OCI-LY1 (cell line): ENCODE results near the gene NUDT4.

Experiments used
- H2AFZ ChIP-seq: fragments of 200-600 bp; sonication (generic), shearing (Covaris generic); 2 replicates; pipeline ENCODE4 v1.6.0; 2014; ENCODE audit warnings: antibody characterized with exemption, mild to moderate bottlenecking, low read length
- H3F3A ChIP-seq: fragments of 200-600 bp; sonication (generic), shearing (Covaris generic); 2 replicates; pipeline ENCODE4 v1.6.0; 2014; ENCODE audit warnings: mild to moderate bottlenecking, antibody characterized with exemption, low read length, moderate library complexity; ENCODE audit not compliant: insufficient read depth
- H3K27ac ChIP-seq: fragments of 200-600 bp; sonication (generic); 2 replicates; pipeline ENCODE4 v1.5.1; 2014; ENCODE audit warnings: low read length, mixed run types, mild to moderate bottlenecking, low read depth; ENCODE audit not compliant: poor library complexity, severe bottlenecking
- H3K27me3 ChIP-seq: fragments of 200-600 bp; sonication (generic); 2 replicates; pipeline ENCODE4 v1.6.0; 2014; ENCODE audit warnings: antibody characterized with exemption, mild to moderate bottlenecking, low read length, moderate library complexity; ENCODE audit not compliant: insufficient read depth
- H3K36me3 ChIP-seq: fragments of 200-600 bp; sonication (generic); 2 replicates; pipeline ENCODE4 v1.6.1; 2014; ENCODE audit warnings: mild to moderate bottlenecking, antibody characterized with exemption, low read length, moderate library complexity, mixed read lengths; ENCODE audit not compliant: insufficient read depth
- H3K4me1 ChIP-seq: fragments of 200-600 bp; sonication (generic); 2 replicates; pipeline ENCODE4 v1.5.1; 2014; ENCODE audit warnings: mild to moderate bottlenecking, low read length, moderate library complexity; ENCODE audit not compliant: insufficient read depth, severe bottlenecking
- H3K4me2 ChIP-seq: fragments of 200-600 bp; sonication (generic), shearing (Covaris generic); 2 replicates; pipeline ENCODE4 v1.6.1; 2014; ENCODE audit warnings: low read length
- H3K4me3 ChIP-seq: fragments of 200-600 bp; sonication (generic); 2 replicates; pipeline ENCODE4 v1.5.1; 2014; ENCODE audit warnings: low read length, low read depth, mild to moderate bottlenecking, mixed read lengths; ENCODE audit not compliant: poor library complexity, severe bottlenecking
- H3K79me2 ChIP-seq: fragments of 200-600 bp; shearing (Covaris generic); 2 replicates; pipeline ENCODE4 v1.6.1; 2016; ENCODE audit warnings: mixed run types, low read length, mixed read lengths; ENCODE audit not compliant: insufficient read depth
- H3K9ac ChIP-seq: fragments of 200-600 bp; sonication (generic), shearing (Covaris generic); 2 replicates; pipeline ENCODE4 v1.6.1; 2014; ENCODE audit warnings: mild to moderate bottlenecking, low read length, mixed read lengths
- H3K9me2 ChIP-seq: fragments of 200-600 bp; sonication (generic), shearing (Covaris generic); 2 replicates; pipeline ENCODE4 v1.6.1; 2014; ENCODE audit warnings: low read depth, mild to moderate bottlenecking, low read length, mixed read lengths
- H3K9me3 ChIP-seq: fragments of 200-600 bp; shearing (Covaris generic); 2 replicates; pipeline ENCODE4 v1.6.1; 2014; ENCODE audit warnings: low read length, mixed read lengths
- H4K20me1 ChIP-seq: fragments of 200-600 bp; sonication (generic), shearing (Covaris generic); 2 replicates; pipeline ENCODE4 v1.6.0; 2016; ENCODE audit warnings: mild to moderate bottlenecking, low read length; ENCODE audit not compliant: insufficient read depth
- EZH2 ChIP-seq: fragments of 200-600 bp; sonication (generic), shearing (Covaris generic); IDR thresholded peaks from 2 replicates; pipeline ENCODE4 v1.8.0; 2017; ENCODE audit warnings: borderline replicate concordance, mixed run types, mild to moderate bottlenecking, antibody characterized with exemption, low read length, moderate library complexity, mixed read lengths
- TF ChIP-seq, protein P1 (sequence below): fragments of 200-600 bp; sonication (generic), shearing (Covaris generic); IDR thresholded peaks from 2 replicates; pipeline ENCODE4 v1.5.1; 2017; ENCODE audit warnings: mild to moderate bottlenecking, antibody characterized with exemption, low read length, moderate library complexity, mixed read lengths

The NUDT4 gene

DNA sequence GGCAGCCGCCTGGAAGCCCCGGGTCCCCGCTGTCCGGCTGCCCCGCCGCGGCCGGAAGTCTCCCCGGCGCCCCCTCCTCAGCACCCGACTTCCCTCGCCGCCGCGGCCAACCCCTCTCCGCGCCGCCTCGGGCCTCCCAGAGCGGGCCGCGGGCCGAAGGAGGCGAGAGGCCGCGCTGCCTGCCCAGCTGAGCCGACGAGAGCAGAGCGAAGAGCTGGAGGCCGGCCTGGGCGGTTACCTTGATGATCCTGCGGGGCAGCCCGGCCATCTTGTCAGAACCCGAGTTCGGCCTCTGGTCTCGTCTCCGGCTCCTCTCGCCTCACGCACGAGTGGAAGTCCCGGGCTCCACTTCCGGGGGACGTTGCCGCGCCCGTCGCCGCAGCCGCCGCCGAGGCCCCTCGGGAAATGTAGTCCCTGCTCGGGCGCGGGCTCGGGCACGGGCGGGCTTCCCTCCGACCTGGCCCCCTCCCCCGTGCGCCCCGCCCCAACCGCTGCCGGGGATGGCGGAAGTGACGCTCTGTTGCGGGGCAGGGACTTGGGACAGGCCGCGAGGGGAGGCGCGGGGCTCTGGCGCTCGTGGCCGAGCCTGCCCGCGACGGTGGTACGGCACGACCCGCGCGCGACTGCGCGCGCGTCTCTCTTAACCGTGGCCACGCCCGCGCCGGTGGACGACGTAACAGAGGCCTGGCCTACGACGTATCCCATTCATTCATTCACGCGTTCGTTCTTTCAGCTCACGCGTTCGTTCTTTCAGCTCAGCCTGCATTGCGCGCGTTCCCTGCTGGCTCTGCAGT lies 64.1 kb downstream of the NUDT4 start, which contains the start of gene UBE2N:
Gene UBE2N (minus strand): TSS at position 331 of the 794 bp plus-strand sequence. CDS start 63 bp downstream, at position 268.
- TF ChIP-seq EZH2 = no peak
- TF ChIP-seq, protein P1, sequence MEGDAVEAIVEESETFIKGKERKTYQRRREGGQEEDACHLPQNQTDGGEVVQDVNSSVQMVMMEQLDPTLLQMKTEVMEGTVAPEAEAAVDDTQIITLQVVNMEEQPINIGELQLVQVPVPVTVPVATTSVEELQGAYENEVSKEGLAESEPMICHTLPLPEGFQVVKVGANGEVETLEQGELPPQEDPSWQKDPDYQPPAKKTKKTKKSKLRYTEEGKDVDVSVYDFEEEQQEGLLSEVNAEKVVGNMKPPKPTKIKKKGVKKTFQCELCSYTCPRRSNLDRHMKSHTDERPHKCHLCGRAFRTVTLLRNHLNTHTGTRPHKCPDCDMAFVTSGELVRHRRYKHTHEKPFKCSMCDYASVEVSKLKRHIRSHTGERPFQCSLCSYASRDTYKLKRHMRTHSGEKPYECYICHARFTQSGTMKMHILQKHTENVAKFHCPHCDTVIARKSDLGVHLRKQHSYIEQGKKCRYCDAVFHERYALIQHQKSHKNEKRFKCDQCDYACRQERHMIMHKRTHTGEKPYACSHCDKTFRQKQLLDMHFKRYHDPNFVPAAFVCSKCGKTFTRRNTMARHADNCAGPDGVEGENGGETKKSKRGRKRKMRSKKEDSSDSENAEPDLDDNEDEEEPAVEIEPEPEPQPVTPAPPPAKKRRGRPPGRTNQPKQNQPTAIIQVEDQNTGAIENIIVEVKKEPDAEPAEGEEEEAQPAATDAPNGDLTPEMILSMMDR = no peak
- Histone ChIP-seq H3F3A (no peaks in the 10 kb centered on the region), H3K9ac (peak within 1 kb of the TSS; percentile 93), H3K4me2 (peak within 1 kb of the TSS; percentile 93), H2AFZ (peak within 1 kb of the TSS; percentile 60; the same call in 1 of the 2 replicates), H3K36me3 (no peaks in the 10 kb centered on the region), H3K4me1 (peaks cover 53% of the 10 kb centered on the region), H3K9me2 (no peaks in the 10 kb centered on the region), H3K9me3 (no peaks in the 10 kb centered on the region), H3K4me3 (peak within 1 kb of the TSS; percentile 89), H3K79me2 (peaks cover 44% of the 10 kb centered on the region), H3K27ac (peak within 1 kb of the TSS; percentile 12), H3K27me3 (no peaks in the 10 kb centered on the region), H4K20me1 (0 out of 2 replicates have a peak, but pooled peaks cover 4% of the 10 kb centered on the region)

DNA sequence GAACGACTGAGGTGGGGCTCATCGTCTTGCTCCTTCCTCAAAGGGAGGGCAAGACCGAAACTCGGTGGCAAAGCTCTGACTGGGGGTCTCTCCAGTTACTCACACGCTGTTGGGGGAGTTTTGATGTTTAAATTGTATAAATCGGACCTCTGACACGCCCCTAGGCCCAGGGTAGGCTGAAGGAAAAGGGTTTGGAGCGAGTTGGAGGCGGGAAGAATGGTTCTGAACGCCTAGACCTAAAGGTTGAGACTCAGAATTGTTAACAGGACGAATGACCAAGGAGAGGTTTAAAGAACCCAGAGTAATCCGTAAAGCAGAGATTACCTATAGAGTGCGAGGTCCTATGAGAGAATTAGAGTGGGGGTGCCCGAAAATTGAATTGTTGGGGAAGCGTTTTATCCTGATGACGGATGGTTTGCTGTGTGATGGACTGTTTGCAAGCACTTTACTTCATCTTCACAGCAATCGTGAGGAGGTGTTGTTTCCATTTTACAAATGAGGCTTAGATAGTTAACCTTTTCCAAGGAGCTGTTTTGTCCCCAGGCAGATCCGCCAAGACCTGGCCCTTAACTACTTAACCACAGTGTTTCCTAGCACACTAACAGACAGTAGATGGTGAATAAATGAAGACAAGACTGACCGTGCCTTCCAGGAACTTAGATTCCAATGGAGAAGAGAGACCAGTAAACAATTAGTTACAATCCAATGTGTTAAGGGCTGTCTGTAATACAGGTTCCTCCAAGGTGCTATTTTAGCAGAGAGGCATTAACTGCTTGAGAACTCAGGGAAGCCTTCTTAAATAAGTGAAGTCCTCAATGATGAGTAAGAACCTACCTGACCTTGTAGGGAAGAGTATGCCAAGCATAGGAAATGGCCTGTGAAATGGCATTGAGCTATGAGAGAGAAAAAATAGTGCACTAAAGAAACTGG lies 65.0 kb downstream of the NUDT4 start:
- H3F3A ChIP-seq = no peaks in the 10 kb centered on the region
- 0 out of 2 replicates have a peak, but pooled peaks cover 4% of the 10 kb centered on the region for H4K20me1 ChIP-seq
- H3K36me3 ChIP-seq = no peaks in the 10 kb centered on the region
- no peaks in the 10 kb centered on the region for H3K27me3 ChIP-seq
- H3K79me2 ChIP-seq = peaks cover 35% of the 10 kb centered on the region
- H3K9me3 ChIP-seq = no peaks in the 10 kb centered on the region
- no peaks in the 10 kb centered on the region for H3K9me2 ChIP-seq
- no peak for TF ChIP-seq EZH2
- TF ChIP-seq, protein P1 = no peak
- H2AFZ ChIP-seq = peak overlapping the region; percentile 60; the same call in 1 of the 2 replicates
- H3K27ac ChIP-seq = peak overlapping the region; percentile 12
- peak overlapping the region; percentile 93 for H3K4me2 ChIP-seq
- H3K9ac ChIP-seq = peak overlapping the region; percentile 93
- H3K4me3 ChIP-seq = peak overlapping the region; percentile 89
- peaks cover 44% of the 10 kb centered on the region for H3K4me1 ChIP-seq

DNA sequence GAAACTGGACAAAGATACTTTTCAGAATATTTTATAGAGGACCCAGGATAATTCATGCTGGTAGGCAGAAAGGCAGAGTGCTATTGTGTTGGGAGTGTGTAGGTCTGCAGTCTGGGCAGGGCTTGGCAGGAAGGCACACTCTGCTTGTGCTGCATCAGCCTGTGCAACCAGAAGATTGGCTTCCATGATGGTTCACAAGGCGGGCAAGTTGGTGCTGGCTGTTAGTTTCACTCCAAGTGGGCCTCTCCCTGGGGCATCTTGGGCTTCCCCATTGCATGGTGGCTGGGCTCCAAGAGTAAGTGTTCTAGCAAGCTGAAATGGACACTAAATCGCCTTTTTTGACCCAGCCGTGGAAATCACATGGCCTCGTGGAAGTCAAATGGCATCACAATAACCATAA lies 65.9 kb downstream of the NUDT4 start:
- Histone ChIP-seq H3K4me1 (peaks cover 35% of the 10 kb centered on the region), H3K27ac (no peak overlapping the region), H3K36me3 (no peaks in the 10 kb centered on the region), H3K79me2 (peaks cover 26% of the 10 kb centered on the region), H4K20me1 (0 out of 2 replicates have a peak, but pooled peaks cover 4% of the 10 kb centered on the region), H3K9me2 (no peaks in the 10 kb centered on the region), H3K9me3 (no peaks in the 10 kb centered on the region), H3K9ac (no peak overlapping the region), H3K27me3 (no peaks in the 10 kb centered on the region), H3K4me2 (no peak overlapping the region), H3K4me3 (no peak overlapping the region), H2AFZ (no peak overlapping the region), H3F3A (no peaks in the 10 kb centered on the region)
- TF ChIP-seq, protein P1 = no peak
